GM21825 (cell line): ENCODE data around the gene DACT1.
"Not testable (repeated sequence)": the region's sequence is repeated elsewhere in the genome, so short reads cannot be mapped to it uniquely, and the experiment has no call there.

Source experiments
- ATAC-seq: cut with Tn5 transposase; IDR thresholded peaks from one replicate; pipeline ENCODE4 v1.9.1; 2021; ENCODE audit warnings: mild to moderate bottlenecking, moderate library complexity; ENCODE audit not compliant: unreplicated experiment

Gene DACT1, protein sequence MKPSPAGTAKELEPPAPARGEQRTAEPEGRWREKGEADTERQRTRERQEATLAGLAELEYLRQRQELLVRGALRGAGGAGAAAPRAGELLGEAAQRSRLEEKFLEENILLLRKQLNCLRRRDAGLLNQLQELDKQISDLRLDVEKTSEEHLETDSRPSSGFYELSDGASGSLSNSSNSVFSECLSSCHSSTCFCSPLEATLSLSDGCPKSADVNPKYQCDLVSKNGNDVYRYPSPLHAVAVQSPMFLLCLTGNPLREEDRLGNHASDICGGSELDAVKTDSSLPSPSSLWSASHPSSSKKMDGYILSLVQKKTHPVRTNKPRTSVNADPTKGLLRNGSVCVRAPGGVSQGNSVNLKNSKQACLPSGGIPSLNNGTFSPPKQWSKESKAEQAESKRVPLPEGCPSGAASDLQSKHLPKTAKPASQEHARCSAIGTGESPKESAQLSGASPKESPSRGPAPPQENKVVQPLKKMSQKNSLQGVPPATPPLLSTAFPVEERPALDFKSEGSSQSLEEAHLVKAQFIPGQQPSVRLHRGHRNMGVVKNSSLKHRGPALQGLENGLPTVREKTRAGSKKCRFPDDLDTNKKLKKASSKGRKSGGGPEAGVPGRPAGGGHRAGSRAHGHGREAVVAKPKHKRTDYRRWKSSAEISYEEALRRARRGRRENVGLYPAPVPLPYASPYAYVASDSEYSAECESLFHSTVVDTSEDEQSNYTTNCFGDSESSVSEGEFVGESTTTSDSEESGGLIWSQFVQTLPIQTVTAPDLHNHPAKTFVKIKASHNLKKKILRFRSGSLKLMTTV

DNA sequence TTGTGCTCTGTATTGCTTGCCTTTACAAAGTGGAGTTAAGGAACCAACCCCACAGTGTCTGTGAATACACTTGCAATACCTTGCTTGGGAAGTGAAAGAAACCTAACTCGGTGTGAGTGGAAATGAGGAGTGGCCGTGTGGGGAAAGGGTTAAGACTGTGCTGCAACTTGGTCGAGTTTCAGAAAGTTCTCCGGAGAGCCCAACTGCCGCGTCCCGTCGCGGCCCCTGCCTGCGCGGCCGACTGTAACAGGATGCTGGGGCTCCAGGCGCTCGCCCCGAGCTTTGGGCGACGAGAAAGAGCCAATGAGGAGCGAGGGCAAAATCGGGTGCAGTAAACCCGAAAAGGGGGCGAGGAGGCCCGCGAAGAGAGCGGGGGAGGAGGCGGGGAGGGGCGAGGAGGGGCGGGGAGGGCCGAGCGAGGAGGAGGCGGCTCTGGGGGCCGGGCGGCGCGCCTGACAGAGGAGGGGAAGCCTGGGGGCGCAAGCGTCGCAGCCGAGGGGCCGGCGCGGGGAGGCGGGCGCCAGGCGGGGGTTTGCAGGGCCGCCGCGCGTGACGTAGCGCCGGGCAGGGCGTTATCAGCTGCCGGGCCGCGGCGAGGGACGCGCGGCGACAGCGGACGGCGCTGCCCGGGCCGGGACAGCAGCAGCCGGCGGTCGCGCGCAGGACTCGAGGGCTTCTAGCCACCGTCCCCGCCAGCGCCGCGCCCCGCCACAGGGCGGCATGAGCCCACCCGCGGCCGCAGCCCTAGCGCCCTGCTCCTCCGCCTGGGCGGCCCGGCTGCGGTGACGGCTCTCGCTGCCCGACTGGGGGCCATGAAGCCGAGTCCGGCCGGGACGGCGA, at the start of gene DACT1:
TSS of gene DACT1 (plus strand) at position 572 of the 840 bp plus-strand sequence. CDS start at position 813, 241 bp downstream.
- peak; percentile 45 for ATAC-seq

DNA sequence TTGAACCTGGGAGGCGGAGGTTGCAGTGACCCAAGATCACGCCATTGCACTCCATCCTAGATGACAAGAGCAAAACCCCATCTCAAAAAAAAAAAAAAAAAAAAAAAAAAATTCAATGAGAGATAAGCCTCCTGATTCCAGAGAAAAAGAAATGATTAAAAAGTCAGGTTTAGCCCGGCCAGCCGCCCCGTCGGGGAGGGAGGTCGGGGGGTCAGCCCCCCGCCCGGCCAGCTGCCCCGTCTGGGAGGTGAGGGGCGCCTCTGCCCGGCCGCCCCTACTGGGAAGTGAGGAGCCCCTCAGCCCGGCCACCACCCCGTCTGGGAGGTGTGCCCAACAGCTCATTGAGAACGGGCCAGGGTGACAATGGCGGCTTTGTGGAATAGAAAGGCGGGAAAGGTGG, 49.4 kb upstream of the DACT1 start:
- not testable (repeated sequence) for ATAC-seq

DNA sequence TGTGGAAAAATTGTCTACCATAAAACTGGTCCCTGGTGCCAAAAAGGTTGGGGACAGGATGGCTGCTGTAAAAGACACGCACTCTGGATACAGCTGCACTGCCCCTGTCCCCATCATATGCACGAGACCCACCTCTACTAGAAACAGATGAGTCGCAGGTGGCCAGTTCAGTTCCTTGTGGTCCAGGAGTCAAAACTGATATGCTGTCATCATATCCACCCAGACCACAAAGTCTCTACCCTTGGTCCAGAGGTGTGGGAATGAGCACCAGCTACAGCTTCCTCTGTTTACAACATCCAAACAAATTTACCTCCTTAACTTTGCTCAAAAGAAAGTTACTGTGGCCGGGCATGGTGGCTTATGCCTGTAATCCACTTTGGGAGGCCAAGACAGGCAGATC, 43.8 kb upstream of the DACT1 start:
- no peak for ATAC-seq

DNA sequence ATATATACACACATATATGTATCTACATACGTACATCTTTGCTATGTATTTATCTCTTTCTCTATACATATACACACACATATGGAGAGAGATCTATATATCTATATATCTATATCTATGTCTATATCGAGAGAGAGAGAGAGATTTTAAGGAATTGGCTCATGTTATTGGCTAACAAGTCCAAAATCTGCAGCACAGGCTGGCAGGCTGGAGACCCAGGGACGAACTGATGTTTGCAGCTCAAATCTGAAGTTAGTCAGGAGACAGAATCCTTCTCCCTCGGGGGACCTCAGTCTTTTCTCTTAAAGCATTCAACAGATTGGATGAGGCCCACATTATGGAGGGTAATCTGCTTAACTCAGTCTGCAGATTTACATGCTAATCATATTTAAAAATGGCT, 40.7 kb upstream of the DACT1 start:
- no peak for ATAC-seq

DNA sequence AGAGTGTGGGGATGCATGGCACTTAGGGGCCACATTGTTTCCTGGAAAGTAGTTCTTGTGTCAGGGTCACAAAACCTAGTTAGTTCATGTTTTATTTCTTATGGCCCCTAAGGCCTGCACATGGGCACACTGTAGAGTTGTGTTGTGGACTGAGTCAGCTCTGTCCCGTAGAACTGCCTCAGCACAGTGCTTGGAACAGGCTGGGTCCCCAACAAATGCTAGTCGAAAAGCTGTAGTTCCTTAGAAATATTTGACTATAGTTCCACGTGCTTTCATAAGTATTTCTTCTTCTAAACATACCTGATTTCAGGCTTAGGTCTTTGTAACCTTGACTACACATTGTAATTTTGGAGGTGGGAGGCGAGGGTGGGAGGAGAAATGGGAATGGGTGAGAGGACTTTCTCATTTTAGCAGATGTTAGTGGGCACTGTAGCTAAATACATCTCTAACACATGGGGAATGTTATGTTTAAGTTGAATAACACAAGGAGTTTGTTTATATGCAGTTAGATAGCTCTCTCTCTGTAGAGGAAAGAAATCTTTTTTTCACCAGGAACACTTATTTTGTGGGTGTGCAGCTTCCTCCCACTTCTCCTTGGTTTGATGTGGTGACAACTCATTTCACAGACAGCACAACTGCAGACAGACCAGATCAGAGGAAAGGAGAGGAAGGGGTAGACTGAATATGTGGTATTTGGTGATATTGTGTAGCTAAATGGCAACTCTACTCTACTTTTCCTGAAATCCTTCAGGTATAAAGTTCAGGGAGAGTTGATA, 39.5 kb upstream of the DACT1 start:
- ATAC-seq: no peak

DNA sequence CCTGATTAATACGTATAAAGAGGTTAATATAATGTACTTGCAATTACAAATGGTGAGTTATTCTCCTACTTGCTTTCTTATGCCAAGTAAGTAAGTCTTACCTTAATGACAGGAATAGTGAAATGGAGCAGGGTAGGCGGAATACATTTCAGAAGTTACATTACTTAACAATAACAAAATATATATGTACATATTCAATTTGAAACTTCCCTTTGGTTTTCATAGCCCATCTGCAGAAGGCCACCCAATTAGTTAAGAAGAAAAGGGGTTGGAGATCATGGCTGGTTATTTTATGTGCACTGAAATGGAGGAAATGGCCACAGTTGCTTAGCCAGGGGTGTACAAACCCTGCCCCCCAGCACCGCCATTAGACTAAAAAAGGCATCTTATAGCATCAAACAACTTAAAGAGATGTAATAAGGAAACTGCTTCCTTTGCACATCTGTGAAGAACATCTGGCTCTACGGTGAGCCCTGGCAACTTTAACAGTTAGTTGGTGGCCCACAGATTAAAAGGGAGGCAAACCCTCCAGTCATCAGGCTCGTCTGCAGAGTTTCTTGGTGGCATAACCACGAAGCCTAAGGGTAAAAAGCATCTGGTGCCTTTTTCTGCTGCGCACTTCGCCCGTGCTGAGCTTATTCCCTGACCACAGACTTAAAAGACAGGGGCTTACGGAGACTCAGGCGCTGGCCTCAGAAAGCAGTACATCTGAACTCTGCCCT, 38.8 kb upstream of the DACT1 start:
- ATAC-seq: no peak

DNA sequence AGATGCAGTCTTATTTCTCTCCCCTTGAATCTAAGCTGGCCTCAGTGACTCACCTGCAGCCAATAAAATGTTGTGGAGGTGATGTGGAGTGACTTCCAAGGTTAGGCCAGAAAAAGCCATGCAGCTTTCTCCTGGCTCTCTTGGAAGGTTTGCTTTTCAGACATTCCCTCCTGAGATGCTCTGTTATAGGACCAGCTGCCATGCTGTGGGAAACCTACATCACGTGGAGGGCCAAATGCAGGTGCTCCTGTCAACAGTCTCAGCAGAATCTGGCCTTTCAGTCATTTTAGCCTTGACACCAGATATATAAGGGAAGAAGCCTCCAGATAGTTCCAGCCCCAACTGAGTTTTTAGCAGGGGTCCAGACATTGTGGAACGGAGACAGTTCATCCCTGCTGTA, 38.1 kb upstream of the DACT1 start:
- no peak for ATAC-seq

DNA sequence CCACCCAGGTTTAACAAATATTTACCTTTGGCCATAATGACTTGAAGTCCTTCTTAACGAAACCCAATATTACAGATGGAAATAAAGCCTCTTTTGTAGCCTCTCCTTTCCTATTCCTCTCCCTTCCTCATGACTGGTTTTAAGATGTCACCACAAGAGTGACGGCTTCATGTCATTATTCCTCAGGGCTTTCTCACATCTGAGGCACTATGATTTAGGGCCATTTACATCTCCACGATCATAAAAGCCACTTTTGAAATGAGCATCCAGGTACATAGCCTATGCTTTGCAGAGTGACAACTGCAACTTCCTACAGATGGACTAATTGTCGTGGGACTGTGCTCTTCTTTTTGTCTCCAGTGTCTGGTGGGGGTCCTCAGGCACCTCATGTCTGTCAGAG, 32.3 kb upstream of the DACT1 start:
- no peak for ATAC-seq

DNA sequence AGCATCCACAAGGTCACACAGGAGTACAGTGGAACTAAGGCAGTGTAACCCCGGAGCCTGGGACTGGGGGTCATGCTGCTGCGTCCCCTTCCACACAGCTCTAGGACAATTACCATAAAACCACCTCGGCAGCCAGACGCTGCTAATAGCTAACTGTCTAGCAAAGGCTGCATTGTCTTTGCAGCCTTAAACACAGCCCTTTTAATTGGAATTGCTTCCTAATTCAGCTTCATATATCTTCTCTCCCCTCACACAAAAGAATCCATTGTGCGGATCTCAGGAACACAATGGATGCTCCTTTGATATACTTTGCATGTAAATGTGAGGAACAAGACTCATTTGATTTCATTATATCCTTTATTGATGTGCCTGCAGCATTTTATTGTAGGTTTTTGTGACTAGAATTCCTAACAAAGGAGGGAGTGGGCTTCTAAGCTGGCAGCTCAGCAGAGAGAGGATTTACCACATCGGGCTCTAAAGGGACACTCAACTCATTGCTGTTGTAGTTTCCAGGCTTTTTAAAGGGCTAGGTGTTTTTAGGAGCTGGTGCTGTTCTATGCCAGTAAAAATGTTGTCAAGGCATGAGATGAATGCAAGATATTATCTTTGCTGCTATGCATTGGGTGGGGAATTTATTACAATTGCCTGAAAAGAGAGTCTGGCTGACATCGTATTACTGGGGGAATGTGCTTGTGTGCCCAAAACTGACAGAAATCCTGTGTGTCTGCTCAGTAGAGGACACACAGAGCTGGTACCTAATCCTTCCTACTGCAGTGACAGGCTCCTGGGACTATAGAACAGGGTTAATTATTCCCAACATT, 30.4 kb upstream of the DACT1 start:
- ATAC-seq: no peak

DNA sequence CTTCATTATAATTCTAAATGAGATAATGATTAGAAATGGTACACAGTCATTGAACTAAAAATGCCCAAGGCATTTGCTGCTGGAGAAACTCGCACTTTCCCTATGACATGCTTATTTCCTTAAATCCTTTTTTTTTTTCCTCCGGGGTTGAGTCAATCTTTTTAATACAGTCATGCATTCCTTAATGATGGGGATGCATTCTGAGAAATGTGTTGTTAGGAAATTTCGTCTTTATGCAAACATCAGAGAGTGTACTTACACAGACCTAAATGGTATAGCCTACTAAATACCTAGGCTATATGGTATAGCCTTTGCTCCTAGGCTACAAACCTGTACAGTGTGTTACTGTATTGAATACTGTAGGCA, 29.8 kb upstream of the DACT1 start:
- ATAC-seq: no peak

DNA sequence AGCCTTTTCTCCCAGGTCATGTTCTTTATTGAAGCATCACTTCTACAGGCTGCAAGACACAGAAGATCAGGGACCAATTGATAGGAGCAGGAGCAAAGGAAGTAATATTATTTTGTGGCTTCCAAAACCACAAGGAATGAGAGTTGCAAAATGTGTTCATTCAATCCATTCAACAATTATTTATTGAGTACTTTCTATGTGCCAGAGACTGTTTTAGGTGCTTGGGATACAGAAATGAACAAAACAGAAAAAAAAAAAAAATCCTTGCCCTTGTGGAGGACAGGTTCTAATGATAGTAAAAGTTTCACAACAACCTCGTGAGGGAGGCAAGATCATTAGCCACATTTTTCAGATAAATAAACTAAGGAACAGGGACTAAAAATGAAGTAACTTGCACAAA, 20.1 kb upstream of the DACT1 start:
- ATAC-seq: no peak

DNA sequence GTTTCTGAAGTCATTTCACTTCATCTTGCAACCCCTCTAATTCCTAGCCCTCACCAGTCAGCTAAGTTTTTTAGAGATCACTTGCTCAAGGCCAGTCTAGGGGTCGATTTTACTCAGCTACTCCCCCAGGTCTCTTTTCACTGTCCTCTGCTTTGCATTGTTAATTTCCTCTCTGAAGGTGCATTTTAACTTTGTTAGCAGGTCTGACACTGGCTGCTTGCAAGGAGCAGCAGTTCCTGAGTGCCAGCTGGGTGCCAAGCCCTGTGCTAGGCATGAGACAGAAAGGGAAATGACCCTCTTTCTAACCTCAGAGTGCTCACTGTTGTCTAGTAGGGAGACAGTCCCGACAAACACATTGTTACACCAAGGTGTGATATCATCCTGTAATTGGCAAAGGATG, 17.8 kb upstream of the DACT1 start:
- ATAC-seq: no peak

DNA sequence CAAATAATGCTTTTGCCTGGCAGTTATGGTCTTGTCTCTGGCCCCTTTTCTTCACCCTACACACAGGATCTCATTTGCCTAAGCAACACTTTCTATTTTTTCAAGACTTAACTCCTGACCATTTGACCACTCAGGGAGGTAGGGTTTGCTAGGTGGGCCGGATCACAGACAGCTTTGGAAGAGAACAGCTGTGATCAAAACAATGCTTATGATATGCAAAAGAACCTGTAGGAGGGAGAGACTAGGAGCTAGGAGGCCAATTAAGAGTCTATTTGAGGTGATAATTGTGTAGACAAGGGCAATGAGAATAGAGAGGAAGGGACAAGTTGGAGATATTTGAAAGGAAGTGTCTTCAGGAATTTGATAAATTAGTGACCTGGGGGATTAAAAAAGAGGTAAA, 12.3 kb upstream of the DACT1 start:
- ATAC-seq: no peak

DNA sequence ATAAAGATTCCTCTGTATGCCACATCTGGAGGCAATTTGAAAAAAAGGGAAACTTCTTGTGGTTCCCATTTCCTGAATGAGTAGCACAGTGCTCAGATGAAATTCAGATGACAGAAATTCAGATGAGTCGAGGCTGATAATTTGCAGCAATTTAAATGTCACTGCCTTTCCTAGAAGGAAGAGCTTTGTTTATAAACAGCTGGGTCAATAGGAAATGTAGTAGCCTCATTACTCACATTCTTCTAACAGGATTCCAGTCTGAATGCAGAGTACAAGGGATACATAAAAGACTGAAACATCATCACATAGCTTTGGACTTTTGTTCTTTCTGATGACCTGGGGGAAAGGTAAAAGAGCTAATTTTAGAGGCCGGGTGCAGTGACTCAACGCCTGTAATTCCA, 11.3 kb upstream of the DACT1 start:
- ATAC-seq: no peak

DNA sequence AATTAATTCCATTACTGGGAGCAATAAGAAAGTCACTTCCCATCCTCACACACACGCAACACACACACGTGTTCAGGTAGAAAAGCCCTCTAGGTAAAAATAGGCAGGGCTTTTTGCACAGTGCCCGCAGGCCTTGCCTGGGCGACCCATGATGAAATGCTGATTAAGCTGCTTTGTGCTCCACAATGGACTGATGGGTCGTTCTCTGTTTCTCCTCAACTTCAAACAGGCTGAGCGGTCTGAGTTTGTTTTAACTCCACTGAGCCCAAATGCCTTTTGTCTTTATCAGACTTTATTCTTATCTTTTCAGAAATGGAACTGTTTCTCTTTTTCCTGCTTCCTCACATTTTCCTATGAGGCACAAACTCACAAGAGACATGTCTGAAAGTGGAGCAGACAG, 9.4 kb upstream of the DACT1 start:
- no peak for ATAC-seq

DNA sequence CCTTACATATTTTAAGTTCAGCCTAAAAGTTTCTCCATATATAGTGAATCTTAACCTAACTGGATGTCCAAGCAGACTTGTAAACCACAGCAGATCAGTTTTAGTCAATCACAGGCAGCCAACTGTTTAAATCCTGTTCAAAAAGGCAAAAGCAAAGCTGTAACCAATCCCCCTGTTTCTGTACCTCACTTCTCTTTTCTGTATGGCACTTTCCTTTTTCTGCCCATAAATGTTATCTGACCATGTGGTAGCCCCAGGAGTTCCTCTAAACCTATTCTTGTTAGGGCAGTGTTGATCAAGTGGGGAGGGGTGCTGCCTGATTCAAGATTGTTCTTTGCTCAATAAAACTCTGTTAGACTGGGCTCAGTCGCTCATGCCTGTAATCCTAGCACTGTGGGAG, 8.5 kb upstream of the DACT1 start:
- no peak for ATAC-seq

DNA sequence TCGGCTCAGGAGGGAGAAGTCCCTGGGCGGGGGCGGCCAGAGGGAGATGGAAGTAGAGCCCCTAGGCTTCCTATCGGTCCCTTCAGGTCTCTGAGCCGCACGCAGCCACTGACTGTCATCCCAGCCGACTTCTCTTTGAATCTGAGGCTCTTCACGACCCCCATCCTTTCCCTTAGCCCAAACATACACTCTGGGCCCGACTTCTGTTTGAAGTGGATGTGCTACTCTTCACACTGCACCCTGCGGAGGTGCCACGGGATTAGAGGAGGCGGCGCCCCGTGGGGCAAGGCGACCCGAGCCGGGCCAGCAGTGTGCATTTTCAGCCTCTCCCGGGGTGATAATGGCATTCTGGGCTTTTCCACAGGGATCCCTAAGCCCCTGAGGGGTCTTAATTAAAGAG, 6.0 kb upstream of the DACT1 start:
- ATAC-seq: no peak

DNA sequence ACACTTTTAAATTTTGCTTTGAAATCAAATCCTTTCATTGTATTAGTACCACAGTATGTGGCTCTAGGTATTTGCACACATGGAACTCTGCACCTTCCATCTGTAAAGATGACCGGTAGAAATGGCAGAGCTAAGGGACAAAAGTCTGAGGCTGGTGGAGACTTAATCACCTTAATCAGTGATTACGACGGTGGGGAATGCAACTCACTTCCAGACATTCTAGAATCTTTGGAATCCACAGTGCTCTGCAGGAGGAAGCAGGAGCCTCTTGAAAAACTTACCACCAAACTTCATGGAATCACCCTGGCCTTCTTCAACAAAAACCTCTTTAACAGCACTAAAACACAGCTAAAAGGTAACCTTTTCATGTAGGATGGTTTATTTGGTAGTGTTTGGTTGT, 3.9 kb upstream of the DACT1 start:
- ATAC-seq: no peak

DNA sequence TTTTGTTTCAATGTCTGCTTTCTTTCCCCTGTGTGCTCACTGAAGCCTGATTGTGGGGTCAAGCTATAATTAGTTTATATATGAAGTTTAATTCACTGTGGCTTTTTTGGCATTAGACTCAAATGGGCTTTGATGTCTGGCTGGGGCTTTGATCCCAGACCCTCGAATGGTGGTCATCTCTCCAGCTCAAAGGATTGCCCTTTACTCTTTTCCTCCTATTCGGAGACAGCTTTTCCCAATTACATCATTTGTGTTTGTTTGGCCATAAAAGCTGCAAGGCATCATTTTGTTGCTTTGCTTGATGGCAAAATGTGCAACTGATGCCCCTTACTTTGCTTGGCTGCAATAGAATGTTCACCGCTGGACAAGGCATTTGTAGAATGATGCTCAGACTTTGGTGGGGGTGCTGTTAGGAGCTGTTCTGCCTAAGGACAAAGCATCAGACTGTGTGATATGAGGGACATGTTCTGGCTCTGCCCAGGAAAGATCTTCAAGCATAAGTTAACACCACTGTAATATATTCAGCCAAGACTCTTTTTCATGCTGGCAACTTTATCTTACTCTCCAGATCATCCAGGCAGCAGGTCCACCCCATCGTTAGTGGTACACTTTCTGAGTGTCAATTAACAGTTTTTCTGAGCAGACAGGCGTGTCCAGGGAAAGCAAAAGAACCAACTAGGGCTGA, 3.2 kb upstream of the DACT1 start:
- no peak for ATAC-seq
